Measurements from ENCODE around the gene CFAP410.

CFAP410 gene

GRCh38 chr21:44338971-44339910, at the start of gene CFAP410:
TSS of gene CFAP410 (minus strand) at chr21:44339390. CDS start at chr21:44339194, 196 bp downstream.
- intact Hi-C loops (cut with DNase I): loop anchor here (5.0 kb wide), 2 partner anchors 37 to 332 kb away; partner anchors contain the start of gene PFKL
- peak; percentile 88 to 99 (median 92) for DNase-seq

GRCh38 chr21:44384968-44385367, 45.8 kb upstream of the CFAP410 start:
- intact Hi-C loops (cut with DNase I): no loop called here

GRCh38 chr21:44383216-44383615, 44.0 kb upstream of the CFAP410 start:
- DNase-seq: peak in 1 of 10 donors; percentile 40
- intact Hi-C loops (cut with DNase I): no loop called here

More at GRCh38 chr21:44384968-44385367, 45.8 kb upstream of the CFAP410 start:
- no peak for DNase-seq

GRCh38 chr21:44382536-44382935, 43.3 kb upstream of the CFAP410 start:
- intact Hi-C loops (cut with DNase I): no loop called here
- peak in 1 of 10 donors; percentile 24 for DNase-seq

- no peak for DNase-seq
- intact Hi-C loops (cut with DNase I): no loop called here
Measured at GRCh38 chr21:44381874-44382273, 42.7 kb upstream of the CFAP410 start.

- intact Hi-C loops (cut with DNase I): no loop called here
- DNase-seq: no peak
Measured at GRCh38 chr21:44380876-44381275, 41.7 kb upstream of the CFAP410 start.

GRCh38 chr21:44379991-44380865, 41.0 kb upstream of the CFAP410 start:
- no peak for DNase-seq
- intact Hi-C loops (cut with DNase I): no loop called here

GRCh38 chr21:44379515-44379848, 40.3 kb upstream of the CFAP410 start:
- intact Hi-C loops (cut with DNase I): no loop called here
- peak in 1 of 10 donors; percentile 32 for DNase-seq

- peak in 1 of 10 donors; percentile 35 for DNase-seq
- intact Hi-C loops (cut with DNase I): no loop called here
Measured at GRCh38 chr21:44378646-44379514, 39.7 kb upstream of the CFAP410 start.

- intact Hi-C loops (cut with DNase I): no loop called here
- DNase-seq: peak in 1 of 10 donors; percentile 42
Measured at GRCh38 chr21:44377922-44378645, 38.9 kb upstream of the CFAP410 start.

- intact Hi-C loops (cut with DNase I): no loop called here
- peak in 1 of 10 donors; percentile 52 for DNase-seq
Measured at GRCh38 chr21:44377201-44377921, 38.2 kb upstream of the CFAP410 start.

GRCh38 chr21:44376606-44377005, 37.4 kb upstream of the CFAP410 start:
- intact Hi-C loops (cut with DNase I): no loop called here
- peak in 1 of 10 donors; percentile 31 for DNase-seq

- intact Hi-C loops (cut with DNase I): no loop called here
- DNase-seq: peak in 2 of 10 donors; percentile 49 to 84
Measured at GRCh38 chr21:44375761-44376241, 36.6 kb upstream of the CFAP410 start.

GRCh38 chr21:44375281-44375651, 36.1 kb upstream of the CFAP410 start:
- peak in 3 of 10 donors; percentile 30 to 83 (median 75) for DNase-seq
- intact Hi-C loops (cut with DNase I): no loop called here

GRCh38 chr21:44374601-44375280, 35.6 kb upstream of the CFAP410 start:
- peak in 1 of 10 donors; percentile 54 for DNase-seq

GRCh38 chr21:44372616-44373015, 33.4 kb upstream of the CFAP410 start:
- intact Hi-C loops (cut with DNase I): no loop called here
- peak in 1 of 10 donors; percentile 59 for DNase-seq

More at GRCh38 chr21:44374601-44375280, 35.6 kb upstream of the CFAP410 start:
- intact Hi-C loops (cut with DNase I): no loop called here

GRCh38 chr21:44371596-44371995, 32.4 kb upstream of the CFAP410 start:
- intact Hi-C loops (cut with DNase I): no loop called here
- peak in 1 of 10 donors; percentile 45 for DNase-seq
